ENCODE data around the gene SUCO.

SUCO gene

DNA sequence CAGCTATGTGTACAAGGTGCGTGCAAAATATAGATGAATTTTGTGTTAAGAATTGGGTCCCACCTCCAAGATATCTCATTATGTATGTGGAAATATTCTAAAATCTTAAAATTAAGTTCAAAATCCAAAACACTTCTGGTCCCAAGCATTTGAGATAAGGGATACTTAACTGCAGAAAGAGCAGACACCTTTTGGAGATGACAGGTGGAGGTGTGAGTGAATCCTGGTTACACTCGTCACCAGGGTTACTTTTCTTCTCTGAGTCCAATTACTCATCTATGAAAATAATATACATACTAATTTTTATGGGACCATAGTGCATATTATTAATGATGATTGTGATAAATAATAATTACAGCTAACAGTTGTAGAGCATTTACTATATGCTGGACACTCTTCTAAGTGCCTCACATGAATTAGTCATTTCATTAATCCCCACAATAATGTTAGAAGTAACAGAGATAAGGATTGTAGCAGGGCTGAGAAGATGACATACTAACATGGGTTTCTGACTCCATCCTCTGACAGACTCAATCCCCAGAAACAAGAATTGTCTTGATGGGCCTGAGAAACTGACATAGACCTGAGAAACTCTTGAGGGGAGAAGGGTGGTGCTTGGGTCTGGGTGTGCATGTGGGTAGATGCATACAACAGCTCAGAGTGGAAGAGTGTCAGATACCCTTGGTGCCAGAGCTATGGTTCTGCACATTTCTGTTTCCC lies 117.7 kb downstream of the SUCO start:
- peaks cover 41% of the 10 kb centered on the region for H3K27me3 ChIP-seq (ENCODE audit: insufficient read depth, low read depth, severe bottlenecking)
- no peaks in the 10 kb centered on the region for H3K9me3 ChIP-seq (ENCODE audit: severe bottlenecking)
- no peaks in the 10 kb centered on the region for H3K36me3 ChIP-seq
- no peak overlapping the region for H3K4me3 ChIP-seq (ENCODE audit: low read depth, low read length)
- no peak for DNase-seq
- H3K27ac ChIP-seq, result no peak overlapping the region
- TF ChIP-seq, protein P1, sequence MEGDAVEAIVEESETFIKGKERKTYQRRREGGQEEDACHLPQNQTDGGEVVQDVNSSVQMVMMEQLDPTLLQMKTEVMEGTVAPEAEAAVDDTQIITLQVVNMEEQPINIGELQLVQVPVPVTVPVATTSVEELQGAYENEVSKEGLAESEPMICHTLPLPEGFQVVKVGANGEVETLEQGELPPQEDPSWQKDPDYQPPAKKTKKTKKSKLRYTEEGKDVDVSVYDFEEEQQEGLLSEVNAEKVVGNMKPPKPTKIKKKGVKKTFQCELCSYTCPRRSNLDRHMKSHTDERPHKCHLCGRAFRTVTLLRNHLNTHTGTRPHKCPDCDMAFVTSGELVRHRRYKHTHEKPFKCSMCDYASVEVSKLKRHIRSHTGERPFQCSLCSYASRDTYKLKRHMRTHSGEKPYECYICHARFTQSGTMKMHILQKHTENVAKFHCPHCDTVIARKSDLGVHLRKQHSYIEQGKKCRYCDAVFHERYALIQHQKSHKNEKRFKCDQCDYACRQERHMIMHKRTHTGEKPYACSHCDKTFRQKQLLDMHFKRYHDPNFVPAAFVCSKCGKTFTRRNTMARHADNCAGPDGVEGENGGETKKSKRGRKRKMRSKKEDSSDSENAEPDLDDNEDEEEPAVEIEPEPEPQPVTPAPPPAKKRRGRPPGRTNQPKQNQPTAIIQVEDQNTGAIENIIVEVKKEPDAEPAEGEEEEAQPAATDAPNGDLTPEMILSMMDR (IDR thresholded peaks at IDR 0.05; ENCODE audit: low read depth, low read length), result no peak

DNA sequence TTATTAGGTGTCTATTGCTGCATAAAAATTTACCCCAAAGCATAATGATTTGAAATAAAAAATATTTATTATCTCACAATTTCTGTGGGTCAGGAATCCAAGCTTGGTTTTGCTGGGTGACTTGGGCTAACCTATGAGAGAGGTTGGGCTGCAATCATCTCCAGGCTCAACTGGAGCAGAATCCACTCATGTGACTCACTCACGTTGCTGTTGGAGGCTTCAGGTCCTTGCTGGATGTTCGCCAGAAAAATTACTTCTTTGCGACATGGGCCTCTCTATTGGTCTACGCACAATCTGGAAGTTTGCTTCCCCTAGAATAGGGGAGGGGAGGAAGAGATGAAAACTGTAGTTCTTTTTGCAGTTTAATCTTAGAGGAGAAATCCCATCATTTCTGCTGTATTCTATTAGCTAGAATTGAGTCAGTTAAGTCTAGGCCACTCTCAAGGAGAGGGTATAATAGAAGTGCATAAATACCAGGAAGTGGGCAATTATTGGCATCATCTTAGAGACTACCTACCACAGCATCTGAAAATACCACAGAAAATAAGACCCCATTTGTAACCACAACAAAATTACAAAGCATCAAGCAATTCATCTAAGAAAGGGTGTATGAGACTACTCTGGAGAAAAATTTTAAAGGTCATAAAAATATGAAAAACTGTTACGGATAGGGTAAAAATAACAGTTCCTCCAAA lies 120.2 kb downstream of the SUCO start:
- no peak overlapping the region for H3K4me3 ChIP-seq (ENCODE audit: low read depth, low read length)
- H3K27me3 ChIP-seq (ENCODE audit: insufficient read depth, low read depth, severe bottlenecking), result peaks cover 24% of the 10 kb centered on the region
- no peaks in the 10 kb centered on the region for H3K9me3 ChIP-seq (ENCODE audit: severe bottlenecking)
- no peak for DNase-seq
- H3K27ac ChIP-seq, result no peak overlapping the region
- no peaks in the 10 kb centered on the region for H3K36me3 ChIP-seq
- TF ChIP-seq, protein P1 (IDR thresholded peaks at IDR 0.05; ENCODE audit: low read depth, low read length), result no peak

DNA sequence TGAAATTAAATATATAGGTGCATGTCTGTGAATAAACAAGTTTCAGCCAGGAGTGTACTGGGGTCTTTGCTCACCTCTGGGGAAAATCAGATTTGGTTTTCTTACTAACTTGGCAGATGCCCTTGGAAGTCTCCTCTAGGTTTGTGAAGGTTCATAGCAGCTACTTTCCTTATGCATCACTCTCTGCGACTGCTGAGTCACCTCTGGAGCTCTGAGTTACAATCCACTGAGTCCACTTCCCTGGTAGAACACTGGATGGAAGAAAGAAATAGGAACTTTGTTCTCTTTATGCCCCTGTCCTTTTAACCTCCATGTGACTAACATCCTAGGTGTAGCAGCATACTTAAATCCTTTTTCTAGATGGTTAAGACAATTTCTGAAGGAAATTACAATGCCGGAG lies 121.6 kb downstream of the SUCO start:
- no peaks in the 10 kb centered on the region for H3K36me3 ChIP-seq
- H3K27me3 ChIP-seq (ENCODE audit: insufficient read depth, low read depth, severe bottlenecking), result peaks cover 27% of the 10 kb centered on the region
- no peak overlapping the region for H3K4me3 ChIP-seq (ENCODE audit: low read depth, low read length)
- no peaks in the 10 kb centered on the region for H3K9me3 ChIP-seq (ENCODE audit: severe bottlenecking)
- TF ChIP-seq, protein P1 (IDR thresholded peaks at IDR 0.05; ENCODE audit: low read depth, low read length), result no peak
- no peak overlapping the region for H3K27ac ChIP-seq
- DNase-seq, result no peak

DNA sequence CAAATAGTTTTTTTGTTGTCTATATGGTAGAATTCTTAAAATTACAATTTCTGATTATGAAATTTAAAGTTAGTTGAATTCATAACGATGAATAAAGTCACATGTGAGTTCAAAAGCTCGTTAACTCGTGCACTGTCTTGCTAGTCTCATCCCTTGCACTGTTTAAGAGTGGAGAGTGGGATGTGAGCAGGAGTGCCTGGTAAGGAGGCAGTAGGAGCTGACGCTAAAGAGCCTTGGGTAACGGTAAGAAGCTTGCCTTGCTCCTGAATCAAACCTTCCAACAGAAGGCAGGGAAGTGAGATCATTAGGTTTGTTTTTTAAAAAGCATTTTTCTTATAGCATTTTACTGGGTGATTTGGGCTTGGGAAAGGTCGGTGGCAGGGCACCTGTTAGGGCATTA lies 123.6 kb downstream of the SUCO start:
- no peaks in the 10 kb centered on the region for H3K9me3 ChIP-seq (ENCODE audit: severe bottlenecking)
- no peak overlapping the region for H3K4me3 ChIP-seq (ENCODE audit: low read depth, low read length)
- peaks cover 31% of the 10 kb centered on the region for H3K27me3 ChIP-seq (ENCODE audit: insufficient read depth, low read depth, severe bottlenecking)
- H3K36me3 ChIP-seq, result no peaks in the 10 kb centered on the region
- DNase-seq, result no peak
- TF ChIP-seq, protein P1 (IDR thresholded peaks at IDR 0.05; ENCODE audit: low read depth, low read length), result no peak
- no peak overlapping the region for H3K27ac ChIP-seq

DNA sequence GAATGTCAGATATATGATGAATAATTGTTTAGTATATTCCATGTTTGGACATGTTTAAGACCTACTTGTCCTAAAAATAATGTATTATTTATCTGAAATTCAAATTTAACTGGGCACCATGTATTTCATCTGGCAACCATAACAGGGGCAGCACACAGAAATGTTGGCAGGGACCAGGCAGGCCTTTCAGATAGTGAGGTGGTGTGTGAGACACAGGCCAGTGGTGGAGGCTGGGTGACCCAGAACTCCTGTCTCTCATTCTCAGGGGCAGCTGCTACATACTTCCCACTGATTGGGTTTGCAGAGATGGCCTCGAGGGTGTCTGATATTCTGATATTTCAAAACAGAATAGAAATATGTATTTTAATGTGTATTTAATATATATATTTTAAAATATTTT lies 124.6 kb downstream of the SUCO start:
- Histone ChIP-seq H3K27me3 (ENCODE audit: insufficient read depth, low read depth, severe bottlenecking) (peaks cover 36% of the 10 kb centered on the region), H3K27ac (no peak overlapping the region), H3K36me3 (no peaks in the 10 kb centered on the region), H3K9me3 (ENCODE audit: severe bottlenecking) (no peaks in the 10 kb centered on the region), H3K4me3 (ENCODE audit: low read depth, low read length) (no peak overlapping the region)
- no peak for DNase-seq
- TF ChIP-seq, protein P1 (IDR thresholded peaks at IDR 0.05; ENCODE audit: low read depth, low read length), result no peak

All from WERI-Rb-1 (cell line).